GM19455 (cell line): ENCODE measurements around the gene SEMA5A.
"Not testable (repeated sequence)": the region's sequence is repeated elsewhere in the genome, so short reads cannot be mapped to it uniquely, and the experiment has no call there.

ENCODE experiments used
- ATAC-seq: cut with Tn5 transposase; IDR thresholded peaks from one replicate; pipeline ENCODE4 v1.9.1; 2021; ENCODE audit not compliant: unreplicated experiment

Gene SEMA5A

DNA sequence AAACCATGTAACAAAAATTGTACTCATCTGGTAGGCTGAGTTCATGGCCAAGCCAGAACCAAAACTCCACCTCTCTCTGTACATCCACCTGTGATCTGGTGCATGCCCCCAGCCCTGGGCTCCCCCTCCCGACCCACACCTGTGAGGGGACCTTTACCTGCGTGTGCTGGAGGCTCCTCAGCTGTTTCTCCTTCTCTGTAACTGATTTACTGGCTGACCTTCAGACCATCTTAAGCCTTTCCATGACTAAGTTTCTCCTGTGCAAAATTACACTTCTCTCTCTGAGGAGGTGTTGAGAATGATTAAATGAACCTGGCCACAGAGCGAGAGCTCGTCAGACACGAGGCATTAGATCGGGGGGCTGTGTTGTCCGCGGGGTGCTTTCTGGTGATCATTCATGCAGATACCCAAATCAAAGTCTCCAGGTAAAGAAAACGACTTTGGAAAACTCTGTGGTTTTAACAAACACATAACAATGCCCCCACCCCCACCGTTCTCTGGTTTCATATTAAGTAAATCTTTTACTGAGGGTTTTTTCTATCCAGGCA is 136.4 kb downstream of the SEMA5A start:
- ATAC-seq, result no peak

DNA sequence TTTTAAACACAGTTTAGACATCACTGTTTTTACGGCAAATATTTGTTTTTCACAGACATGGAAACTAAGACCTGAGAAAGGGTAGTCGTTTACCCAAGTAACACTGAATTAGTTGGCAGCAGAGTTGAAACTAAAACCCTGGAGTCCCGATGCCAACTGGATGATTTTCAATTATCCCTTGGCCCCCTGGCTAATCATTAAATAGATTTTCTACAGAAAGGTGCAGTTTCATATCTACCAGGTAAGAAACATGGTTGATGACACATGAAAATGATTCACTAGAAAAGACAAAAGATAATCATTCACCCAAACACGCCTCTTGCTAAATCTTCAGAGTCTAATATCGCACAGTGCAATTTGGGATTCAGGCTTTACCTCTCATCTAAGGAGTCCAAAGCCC is 136.9 kb downstream of the SEMA5A start:
- no peak for ATAC-seq

DNA sequence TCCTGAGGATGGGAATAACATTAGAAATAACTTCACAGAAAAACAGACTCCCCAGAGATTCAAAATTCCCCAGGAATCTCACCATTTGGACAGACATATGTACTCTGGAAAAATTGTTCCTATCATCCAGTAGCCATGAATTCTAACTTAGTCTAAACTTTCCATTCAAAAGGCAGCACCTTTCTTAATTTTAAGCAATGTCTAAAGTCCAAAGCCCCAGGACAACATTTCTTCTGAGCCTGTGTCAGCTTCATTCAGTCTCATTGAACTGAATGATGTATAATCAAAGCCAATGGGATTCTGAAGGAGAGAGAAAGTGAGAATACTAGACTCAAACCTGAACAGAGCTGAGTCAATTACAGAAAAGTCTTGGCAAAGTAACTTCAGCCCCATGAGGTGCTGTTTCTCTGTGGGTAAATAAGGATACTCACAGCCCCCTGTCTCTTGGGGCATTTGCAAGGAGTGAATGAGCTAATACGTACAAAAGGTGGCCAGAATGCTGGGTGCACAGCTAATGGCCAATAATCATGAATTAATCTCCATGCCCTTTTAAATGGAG is 140.6 kb downstream of the SEMA5A start:
- ATAC-seq, result peak; percentile 65

DNA sequence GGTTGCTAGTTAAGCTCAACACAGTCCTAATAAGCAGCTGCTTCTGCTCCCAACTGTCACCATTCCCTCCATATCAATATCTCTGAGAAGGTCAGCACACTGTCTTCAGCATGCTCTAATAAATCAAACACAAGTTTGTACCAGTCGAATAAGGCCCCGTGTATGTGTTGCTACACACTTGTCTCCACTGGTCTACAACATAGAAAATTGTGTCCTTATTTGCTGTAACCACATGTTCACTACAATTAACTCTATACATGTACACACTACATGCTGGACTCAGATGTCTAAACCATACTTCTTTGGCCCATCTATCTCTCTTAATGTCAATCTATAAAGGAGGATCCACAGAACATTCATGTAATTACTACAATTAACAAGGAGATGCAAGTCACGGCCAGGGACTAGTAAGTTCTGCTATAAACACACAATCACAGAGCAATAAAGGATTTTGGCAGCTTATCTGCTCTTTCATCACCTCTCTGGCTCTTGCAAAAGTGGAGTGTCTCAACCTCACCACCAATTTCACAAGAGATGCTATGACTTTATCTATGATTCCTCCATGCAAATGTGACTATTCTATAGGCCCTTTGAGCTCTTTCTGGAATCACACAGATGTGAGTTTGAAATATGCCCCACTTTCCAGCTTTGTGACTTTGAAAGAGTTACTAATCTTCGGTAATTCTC is 143.9 kb downstream of the SEMA5A start:
- no peak for ATAC-seq

DNA sequence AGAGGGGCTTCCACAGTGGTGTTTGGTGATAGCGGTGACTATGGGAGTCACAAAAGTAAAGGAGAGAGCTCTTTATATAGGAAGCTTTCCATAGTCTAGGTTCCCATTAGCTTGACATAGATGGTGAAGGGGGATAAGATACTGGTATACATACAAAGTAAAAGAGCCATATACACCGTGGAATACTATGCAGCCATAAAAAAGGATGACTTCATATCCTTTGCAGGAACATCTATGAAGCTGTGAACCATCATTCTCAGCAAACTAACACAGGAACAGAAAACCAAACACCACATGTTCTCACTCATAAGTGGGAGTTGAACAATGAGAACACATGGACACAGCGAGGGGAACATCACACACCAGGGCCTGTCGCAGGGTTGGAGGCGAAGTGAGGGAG is 146.1 kb downstream of the SEMA5A start:
- not testable (repeated sequence) for ATAC-seq

DNA sequence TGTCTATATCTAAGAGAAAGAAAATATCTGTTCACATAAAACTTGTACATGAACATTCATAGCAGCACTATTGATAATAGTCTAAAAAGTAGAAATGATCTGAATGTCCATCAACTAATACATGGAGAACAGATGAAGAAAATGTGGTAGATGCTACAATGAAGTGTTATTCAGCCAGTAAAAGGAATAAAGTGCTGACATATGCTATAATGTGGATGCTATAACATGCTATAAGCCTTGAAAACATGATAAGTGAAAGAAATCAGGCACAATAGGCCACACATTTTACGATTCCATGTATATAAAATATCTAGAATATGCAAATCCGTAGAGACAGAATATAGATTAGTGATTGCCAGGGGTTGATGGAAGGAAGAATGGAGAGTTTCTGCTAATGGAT is 146.8 kb downstream of the SEMA5A start:
- ATAC-seq, result no peak

DNA sequence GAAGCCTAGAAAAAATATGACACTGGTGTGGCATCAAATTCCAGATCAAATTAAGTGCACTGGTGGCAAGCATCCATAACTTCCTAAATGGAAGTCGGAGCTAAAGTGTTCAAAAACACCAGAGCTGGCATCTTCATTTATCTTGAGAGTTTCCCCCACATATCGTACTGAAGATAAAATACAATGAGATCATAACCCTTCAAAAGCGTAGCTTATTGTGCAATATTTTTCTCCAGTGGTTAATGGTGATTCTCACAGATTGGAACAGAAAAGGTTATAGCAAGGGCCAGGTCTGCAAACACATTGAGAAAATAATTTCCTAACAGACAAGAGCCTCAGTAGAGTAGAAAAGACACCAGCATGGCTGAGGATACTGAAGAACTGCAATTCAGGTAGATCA is 147.6 kb downstream of the SEMA5A start:
- ATAC-seq, result no peak

DNA sequence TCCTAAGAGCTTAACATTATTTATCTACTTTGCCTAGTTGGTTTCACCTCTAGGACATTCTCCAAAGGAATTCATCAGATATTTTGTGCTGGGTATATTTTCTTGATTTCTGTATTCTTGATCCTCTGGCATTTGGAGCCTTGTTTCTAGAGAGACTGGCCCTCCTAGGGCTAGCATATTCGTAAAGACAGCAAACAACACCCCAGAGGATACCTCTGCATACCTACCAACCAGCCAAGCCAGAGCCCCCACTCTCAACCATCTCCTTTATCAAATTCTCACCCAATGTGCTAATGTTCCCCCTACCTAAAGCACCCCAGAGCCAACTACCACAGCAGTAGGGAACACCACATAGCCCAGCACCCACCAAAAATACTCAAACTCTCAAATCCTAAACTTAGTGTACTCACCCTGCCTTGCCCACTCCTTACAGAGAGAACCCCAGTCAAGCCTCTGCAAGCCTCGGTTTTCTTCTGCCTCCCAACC is 149.5 kb downstream of the SEMA5A start:
- ATAC-seq, result no peak

DNA sequence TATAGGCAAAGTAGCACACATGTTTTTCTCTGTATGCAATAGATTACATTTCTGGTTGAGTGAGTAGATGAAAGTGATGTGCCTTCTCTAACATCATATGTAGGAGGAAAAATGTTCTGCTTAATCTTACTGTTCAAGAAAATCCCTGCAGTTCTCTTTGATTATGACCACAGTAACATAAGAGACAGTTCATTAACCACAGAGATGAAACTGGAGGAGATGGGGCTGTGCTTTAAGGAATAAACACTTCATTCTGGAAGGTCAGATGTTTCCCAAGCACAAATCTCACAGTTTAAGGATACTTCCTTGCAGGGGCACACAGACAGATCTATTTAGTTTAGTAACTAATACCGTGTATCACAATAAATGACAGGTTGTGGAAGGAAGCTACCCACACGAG is 150.2 kb downstream of the SEMA5A start:
- ATAC-seq, result no peak

DNA sequence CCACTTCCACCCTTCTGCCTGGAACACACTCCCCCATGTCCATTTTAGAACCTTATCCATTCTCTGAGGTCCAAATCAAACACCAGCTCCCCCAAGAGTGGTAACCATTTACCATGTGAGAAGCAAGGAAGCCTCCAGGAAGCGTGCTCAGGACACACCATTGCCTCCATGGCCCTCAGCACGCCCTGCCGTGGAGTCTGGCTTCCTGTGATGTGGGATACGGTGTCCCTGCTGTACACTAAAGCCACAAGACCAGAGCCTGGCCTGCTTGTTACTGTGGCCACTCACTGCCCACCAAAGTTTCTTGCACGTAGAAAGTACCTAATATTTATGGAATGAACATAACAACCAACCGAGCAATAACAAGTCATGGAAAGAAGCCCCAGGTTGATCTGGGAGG is 151.7 kb downstream of the SEMA5A start:
- no peak for ATAC-seq

DNA sequence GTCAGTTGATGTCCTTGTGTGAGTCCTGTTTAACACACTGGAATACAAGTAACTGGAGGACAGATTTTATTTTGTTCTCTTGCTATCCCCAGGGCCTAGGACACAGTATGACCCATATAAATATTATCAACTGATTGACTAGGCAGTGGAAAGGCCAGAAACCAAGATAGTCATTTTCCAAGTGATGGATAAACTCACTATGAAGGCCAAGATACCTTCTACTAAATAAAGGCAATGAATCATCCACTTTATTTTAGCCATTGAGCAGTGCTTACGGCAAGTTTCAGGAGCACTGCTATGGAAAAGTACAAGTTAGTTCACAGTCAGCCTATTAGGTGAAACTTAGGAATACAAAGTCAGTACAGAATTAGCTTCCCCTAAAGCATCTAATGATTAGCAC is 153.2 kb downstream of the SEMA5A start:
- ATAC-seq, result no peak

DNA sequence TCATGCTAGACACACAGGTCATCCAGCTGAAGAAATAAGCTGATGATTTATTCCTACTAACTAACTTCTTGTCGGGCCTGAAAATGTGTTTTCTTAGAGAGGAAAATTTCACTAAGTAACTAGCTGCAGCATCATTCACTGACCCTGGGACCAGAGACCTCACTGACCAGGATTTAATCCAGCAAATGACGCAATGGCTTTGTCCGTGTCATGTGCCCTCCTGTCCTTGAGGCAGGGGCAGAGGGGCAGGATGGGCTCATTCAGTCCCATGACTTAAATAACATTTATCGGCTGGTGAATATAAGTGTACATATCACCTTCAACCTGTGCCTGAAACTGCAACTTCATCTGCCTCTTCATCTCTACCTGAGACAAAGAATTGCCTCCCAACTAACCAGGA is 154.8 kb downstream of the SEMA5A start:
- ATAC-seq, result no peak

DNA sequence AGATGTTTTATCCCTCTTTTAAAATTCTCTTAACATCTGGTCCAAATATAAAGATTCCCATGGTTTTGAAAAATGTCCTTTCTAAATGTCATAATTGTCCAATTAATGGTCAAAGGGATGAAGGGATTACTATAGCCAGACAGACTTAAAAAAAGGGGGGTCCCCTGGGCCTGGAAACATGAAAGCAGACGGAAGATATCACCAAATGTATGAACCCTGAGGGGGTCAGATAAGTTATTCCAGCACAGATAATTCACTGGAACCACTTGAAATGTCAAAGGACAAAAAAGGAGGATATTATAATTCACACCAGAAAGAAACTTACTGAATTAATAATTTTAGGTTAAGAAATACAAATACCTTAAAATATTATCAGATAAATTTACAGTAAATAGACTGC is 155.8 kb downstream of the SEMA5A start:
- no peak for ATAC-seq

DNA sequence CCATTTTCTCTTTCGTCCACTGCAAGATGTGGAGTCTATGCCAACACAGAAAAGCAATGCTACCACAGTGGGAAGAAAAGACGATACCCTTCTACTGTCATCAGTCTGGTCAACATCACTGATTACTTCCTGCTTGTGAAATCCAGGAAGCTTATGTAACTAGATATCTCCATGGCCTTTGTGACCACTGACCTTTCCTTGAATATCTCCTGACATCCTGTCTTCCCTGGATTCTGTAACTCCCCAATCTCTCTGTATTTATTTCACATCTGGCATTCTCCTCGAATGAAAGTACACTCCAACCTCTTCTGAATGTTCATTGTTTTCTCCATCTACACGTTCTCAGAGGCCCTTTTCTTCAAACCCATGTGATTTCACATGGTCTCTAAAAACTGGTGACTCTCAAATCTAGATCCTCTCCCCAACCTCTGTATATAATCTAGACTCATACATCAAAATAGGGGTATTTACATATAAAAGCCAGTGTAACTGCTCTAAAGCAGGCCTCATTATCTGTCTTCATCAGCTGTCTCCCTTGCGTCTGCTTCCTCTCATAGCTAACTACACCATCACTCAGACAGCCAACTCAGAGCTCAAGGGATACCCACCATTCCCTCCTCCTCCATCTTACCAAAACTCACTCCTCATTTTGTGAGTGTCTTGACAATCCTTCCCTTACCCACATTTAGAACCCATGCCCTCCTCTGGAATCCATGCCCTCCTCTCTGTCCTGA is 156.8 kb downstream of the SEMA5A start:
- no peak for ATAC-seq

DNA sequence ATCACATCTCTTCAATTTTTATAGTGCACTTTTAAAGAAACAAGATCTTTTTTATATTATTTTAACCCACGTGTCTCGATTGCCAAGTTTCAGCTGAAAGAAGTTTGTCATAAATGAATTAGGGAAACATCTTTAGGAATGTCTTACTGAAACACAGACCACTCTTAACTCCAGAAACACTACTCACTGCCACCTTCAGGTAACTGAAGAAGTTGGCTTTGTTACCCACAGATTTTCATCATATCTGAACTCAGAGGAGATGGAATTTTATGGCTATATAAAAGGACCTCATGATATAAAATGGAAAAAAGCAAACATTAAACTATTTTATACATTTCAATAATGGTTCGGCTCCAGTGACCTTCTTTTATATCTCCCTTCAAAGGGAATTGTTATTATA is 158.0 kb downstream of the SEMA5A start:
- no peak for ATAC-seq

DNA sequence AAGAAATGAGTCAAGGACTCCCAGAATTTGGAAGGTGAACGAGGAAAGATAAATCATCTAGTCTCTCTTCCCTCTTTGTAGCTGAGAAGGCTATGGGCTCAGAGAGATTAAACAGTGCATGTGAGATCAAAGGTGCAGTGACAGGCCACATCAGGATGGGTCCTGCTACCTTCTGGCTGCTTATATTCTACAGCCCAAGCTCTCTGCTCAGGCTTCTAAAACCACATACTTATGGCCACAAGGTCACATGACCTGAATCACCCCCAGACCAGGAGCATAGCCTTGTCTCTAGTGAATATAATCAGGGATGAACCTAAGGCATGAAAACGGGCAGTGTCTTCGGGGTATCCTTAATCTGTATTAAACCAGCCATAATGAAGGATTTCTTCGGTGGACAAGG is 158.9 kb downstream of the SEMA5A start:
- ATAC-seq, result no peak

DNA sequence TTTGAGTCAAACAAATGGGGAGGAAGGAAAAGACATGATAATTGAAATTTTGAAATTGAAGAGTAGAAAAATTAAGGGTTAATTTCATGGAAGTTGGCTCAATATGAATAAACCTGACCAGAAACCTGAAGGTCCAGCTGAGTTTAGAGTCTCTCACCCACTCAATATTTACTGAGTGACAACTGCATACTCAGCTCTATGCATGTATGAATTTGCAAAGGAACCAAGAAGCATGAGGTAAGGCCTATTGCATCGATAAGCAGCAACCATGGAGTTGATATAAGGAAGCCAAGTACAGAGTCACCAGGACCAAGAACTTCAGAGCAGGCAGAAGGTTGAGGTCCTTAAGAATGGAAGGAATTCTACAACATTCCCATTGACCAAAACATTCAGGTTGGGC is 163.4 kb downstream of the SEMA5A start:
- no peak for ATAC-seq

DNA sequence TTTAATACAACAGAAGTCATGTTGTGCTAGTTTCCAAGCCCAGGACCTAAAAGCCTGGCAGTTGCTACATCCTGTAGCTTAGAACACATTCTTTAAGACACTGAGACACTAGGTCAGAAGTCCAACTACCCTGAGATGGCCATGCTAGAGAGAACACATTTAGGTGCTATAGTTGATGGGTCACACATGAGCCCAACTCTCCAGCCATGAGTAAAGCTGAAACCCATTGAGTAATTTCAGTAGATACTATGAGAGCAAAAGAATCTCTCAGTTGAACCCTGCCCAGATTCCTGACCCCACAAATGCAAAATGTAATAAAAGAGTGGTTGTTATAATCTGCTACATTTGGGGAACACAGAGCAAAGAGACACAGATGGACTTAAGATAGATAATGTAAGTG is 164.4 kb downstream of the SEMA5A start:
- ATAC-seq, result peak; percentile 92

DNA sequence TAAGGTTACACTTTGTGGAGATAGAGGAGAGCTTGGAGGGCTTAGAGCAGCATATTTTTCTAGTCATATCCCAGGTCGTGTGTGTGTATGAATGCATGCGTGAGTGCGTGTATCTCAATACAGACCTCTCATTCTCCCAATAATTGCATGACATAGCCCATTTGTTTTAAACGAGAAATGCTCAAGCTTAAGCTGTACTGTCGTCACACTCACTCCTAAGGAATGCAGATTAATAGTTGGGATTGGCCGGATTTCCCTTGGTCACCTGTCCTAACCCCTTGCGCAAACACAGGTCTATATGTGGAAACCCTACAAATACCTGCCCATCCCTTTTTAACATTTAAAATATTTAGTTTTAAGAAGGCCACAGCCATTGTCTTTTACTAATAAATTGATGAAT is 165.8 kb downstream of the SEMA5A start:
- ATAC-seq, result no peak

DNA sequence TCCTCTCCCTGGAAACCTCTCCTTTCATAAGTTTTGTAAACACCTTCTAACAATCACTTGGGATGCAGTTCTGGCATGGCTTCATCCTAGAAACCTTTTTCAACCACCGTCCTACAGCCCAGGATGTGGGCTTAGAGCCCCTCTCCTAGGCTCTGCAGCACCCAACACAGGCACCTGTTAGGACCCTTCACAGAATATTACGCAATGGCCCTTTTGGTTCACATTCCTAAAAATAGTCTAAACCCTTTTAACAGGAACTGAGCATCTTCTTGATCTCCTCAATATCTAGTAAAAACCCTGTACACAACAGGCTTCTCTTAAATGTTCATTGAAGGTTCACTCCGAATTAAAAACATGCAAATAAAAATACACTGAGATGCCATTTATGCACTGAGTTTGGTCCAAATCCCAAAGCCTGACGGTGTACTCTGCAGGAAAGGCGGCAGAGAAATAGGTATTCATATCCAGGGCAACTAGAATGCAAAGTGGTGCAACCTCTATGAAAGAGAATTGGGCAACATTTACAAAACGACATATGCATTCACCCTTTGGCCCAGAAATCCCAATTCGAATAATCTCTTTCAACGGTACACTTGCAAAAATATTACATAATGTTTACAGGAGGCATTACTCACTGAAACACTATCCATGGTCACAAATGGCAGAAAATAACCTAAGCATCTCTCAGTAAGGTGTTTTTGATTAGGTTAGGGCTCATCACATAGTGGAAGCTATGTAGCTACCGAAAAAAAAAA is 169.3 kb downstream of the SEMA5A start:
- ATAC-seq, result no peak

DNA sequence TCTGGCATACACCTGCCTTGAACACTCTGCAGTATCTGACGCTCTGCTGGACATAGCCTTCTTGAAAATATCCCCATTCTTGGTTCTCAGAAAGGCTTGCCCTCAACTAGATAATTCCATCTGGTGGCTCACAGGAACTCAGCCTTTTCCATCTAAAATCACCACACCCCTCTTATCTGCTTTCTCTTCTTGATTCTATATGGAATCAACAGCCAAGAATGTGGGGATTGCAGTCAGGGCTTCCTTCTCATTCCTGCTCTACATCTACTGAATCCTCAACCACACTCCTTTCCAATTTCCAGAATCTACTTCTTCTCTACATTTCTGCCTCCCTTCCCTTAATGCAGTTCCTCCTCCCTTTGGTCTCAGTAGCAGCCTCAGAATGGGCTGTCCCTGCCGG is 170.1 kb downstream of the SEMA5A start:
- ATAC-seq, result no peak
